GM19025 (cell line): ENCODE data around the gene DYRK3.
A peak's percentile ranks its signal among the peaks of the same experiment; 100 is the strongest.
"Not testable (repeated sequence)": the region's sequence is repeated elsewhere in the genome, so short reads cannot be mapped to it uniquely, and the experiment has no call there.

ENCODE experiments used
- ATAC-seq: cut with Tn5 transposase; IDR thresholded peaks from one replicate; pipeline ENCODE4 v1.9.1; 2021; ENCODE audit warnings: mild to moderate bottlenecking, low read depth, moderate library complexity; ENCODE audit not compliant: unreplicated experiment

The DYRK3 gene

GRCh38 chr1:206635080-206635977 is at the start of gene DYRK3:
Gene DYRK3 (plus strand): TSS chr1:206635536. CDS start chr1:206635704, 168 bp downstream.
- ATAC-seq, result peak; percentile 96

DNA sequence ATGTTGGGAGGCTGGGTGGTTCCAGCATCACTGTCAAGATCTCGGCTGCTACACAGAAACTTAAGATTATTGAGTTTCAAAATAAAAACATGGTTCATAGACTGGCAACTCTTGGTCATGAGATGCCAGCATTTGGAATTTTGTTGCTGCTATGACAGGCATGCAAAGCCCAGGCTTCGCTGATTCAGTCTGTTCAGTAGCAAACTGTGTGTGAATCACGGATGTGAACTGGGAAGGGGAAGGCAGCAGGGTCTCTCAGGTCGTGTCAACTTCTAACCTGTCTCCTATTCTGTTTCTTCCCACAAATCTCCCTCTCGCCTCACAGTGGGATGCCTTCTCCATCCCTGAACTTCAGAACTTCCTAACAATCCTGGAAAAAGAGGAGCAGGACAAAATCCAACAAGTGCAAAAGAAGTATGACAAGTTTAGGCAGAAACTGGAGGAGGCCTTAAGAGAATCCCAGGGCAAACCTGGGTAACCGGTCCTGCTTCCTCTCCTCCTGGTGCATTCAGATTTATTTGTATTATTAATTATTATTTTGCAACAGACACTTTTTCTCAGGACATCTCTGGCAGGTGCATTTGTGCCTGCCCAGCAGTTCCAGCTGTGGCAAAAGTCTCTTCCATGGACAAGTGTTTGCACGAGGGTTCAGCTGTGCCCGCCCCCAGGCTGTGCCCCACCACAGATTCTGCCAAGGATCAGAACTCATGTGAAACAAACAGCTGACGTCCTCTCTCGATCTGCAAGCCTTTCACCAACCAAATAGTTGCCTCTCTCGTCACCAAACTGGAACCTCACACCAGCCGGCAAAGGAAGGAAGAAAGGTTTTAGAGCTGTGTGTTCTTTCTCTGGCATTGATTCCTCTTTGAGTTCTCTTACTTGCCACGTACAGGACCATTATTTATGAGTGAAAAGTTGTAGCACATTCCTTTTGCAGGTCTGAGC is 48.6 kb upstream of the DYRK3 start:
- no peak for ATAC-seq

- ATAC-seq, result no peak
Measured at GRCh38 chr1:206587904-206588303, 47.4 kb upstream of the DYRK3 start.

DNA sequence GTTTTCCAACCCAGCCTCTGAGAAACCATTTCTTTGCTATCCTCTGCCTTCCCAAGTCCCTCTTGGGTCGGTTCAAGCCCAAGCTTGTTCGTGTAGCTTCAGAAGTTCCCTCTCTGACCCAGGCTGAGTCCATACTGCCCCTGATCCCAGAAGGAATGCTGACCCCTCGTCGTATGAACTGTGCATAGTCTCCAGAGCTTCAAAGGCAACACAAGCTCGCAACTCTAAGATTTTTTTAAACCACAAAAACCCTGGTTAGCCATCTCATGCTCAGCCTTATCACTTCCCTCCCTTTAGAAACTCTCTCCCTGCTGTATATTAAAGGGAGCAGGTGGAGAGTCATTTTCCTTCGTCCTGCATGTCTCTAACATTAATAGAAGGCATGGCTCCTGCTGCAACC is 46.8 kb upstream of the DYRK3 start:
- no peak for ATAC-seq

DNA sequence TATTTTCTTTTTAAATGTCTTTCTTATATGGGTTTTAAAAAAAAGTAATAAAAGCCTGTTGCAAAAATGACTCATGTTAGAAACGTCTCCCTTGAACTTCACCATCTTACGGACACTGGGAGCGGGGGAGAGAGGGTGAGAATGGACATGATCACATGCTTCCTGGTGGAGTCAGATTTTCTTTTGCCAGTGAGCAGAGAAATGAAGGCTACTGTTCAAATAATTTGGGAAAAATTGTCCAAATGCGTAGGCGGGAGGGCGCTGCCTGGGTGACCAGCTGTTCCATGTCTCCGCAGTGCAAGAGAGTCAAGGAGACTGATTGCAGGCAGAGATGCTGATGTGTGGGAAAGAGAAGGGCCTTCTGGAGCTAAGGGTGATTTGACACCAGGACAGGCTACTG is 46.1 kb upstream of the DYRK3 start:
- no peak for ATAC-seq

- ATAC-seq, result no peak
Measured at GRCh38 chr1:206590025-206590758, 45.1 kb upstream of the DYRK3 start.

GRCh38 chr1:206591226-206591625 is 44.1 kb upstream of the DYRK3 start:
- no peak for ATAC-seq

GRCh38 chr1:206591696-206592095 is 43.6 kb upstream of the DYRK3 start:
- no peak for ATAC-seq

DNA sequence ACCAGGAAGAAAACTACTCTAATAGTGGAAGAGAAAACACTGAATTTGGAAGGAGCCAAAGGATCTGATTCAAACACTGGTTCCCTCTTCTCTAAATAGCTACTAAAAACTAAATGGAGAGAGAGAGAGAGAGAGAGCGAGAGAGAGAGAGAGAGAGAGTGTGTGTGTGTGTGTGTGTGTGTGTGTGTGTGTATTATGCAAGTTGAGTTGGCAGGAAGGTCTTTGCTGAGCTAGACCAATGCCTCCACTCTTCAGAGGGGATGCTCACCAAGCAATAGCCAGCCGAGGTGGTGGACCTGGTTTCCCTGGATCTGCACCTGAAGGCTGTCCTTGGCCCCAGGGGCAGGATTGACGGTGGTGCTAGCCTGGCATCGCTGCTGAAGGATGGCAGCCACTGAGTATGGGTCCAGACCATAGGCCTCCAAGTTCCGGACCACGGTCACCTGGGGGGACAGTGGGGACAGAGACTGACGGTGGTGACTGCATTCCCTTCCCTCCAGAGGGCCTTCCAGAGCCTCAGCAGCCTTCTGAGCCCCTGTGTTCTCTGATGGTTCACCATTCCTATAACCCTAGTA is 41.9 kb upstream of the DYRK3 start:
- ATAC-seq, result no peak

DNA sequence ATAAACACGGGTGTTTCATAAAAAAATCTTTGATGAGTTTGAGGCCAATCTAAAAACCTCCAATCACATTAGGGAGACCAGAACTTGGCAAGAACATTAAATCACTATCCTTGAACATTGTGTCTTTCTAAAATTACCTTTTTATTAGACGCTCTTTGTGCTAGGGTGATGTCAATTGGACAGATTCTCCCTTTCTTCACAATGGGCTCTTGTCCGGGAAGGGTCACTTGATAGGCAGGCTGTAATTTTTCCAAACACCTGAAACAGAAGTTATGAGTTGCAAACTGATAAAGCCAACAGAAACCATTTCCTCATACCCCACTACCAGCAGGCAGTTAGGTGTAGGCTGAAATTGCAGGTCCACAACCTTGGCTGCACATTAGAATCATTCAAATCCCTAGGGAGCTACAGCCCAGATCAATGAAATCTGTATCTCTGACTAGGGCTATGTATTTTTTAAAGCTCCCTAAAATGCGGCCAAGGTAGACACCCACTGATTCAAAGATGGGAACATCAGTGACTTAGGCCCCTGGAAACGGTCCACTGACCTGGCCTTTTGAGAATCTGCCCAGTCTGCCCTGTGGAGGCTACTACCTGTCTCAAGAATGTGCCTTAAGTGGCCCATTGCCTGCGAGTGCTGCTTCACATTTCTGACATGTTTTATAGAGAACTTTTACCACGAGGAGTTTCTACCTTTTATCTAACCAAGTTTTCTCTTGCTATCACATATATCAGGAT is 39.6 kb upstream of the DYRK3 start:
- no peak for ATAC-seq

DNA sequence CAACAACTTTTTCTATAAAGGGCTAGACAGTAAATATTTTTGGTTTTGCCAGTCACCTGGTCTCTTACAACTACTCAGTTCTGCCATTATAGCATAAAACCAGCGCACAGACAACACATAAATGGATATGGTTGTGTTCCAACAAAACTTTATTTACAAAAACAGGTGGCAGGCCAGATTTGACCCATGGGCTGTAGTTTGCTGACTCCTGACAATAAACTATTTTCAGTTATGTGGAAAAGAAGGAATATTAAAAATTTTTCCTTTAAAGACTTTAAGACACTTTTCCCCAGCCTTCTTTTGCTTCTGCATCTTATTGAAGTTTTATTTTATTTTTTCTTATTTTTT is 39.0 kb upstream of the DYRK3 start:
- ATAC-seq, result no peak

DNA sequence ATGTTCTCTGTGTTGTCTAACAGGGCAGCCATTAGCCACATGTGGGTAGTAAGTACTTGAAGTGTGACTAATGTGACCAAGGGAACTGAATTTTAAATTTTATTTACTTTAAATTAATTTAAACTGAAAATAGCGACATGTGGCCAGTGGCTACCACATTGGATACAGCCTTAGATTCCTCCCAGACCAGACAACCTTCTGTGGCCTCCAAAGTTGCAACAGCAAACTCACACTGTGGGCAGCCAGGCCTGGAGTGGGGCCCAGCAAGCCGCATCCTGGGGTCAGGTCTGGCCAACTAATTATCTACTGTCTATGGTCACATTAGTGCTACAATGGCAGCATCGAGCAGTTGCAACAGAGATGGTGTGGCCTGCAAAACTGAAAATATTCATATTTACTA is 34.8 kb upstream of the DYRK3 start:
- ATAC-seq, result no peak

- no peak for ATAC-seq
Measured at GRCh38 chr1:206604861-206605260, 30.5 kb upstream of the DYRK3 start.

- no peak for ATAC-seq
Measured at GRCh38 chr1:206606867-206607266, 28.5 kb upstream of the DYRK3 start.

DNA sequence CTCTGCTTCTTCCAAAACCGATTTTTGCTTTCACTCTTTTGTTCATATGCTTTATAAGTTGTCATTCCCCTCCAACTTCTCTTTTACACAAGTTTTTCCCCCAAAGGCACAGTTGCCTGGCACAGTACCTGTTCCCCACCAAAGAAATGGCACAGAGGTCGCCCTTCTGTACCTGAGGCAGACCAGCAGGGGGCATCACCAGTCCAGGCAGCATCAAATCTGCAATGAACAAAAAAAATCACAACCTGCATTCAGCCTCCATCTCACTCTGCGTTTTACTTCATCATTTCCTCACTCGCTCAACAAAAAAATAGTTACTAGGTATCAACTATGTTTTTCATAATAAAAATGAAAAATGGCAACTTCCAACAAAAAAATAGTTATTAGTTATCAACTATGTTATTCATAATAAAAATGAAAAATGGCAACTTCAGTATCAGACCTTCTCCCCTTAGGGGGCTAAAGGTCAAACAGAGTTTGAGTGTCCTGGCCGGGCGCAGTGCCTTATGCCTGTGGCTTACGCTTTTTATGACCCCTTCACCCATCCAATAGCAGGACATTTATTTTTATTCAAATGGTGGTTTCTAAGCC is 27.1 kb upstream of the DYRK3 start:
- ATAC-seq, result no peak

DNA sequence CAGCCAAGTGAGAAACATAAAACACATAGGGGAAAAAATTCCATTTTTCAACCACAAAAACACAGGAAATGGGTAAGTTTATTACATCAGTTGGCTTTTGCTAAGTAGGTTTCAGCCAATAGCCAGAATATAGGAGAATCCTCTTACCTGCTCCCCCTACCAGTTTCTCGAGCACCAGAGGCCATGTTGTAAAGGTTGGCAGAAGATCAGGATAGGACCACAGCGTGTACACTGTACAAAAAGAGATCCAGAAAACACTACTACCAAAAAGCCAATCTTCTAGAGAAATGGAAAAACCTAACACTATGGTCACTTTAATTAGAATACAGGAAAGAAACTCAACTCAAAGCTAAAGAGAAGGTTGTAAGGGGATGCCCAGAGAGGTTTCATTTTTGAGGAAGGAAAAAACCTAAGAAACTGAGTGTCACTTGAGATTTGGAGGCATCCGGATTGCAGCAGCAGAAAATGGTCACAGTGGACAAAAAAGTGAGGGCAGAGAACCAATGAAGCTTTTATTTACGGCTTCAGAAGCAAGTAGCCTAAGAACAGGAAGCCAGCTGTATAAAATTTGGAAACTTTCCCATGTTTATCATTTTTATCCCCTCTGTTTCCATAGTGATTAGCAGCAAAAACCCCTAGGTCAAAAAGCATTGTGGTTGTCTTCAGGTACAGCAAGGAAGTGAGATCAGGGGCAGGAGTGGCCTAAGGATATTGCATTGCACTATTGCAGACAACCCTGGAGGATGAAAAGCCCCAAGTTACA is 25.9 kb upstream of the DYRK3 start:
- no peak for ATAC-seq

DNA sequence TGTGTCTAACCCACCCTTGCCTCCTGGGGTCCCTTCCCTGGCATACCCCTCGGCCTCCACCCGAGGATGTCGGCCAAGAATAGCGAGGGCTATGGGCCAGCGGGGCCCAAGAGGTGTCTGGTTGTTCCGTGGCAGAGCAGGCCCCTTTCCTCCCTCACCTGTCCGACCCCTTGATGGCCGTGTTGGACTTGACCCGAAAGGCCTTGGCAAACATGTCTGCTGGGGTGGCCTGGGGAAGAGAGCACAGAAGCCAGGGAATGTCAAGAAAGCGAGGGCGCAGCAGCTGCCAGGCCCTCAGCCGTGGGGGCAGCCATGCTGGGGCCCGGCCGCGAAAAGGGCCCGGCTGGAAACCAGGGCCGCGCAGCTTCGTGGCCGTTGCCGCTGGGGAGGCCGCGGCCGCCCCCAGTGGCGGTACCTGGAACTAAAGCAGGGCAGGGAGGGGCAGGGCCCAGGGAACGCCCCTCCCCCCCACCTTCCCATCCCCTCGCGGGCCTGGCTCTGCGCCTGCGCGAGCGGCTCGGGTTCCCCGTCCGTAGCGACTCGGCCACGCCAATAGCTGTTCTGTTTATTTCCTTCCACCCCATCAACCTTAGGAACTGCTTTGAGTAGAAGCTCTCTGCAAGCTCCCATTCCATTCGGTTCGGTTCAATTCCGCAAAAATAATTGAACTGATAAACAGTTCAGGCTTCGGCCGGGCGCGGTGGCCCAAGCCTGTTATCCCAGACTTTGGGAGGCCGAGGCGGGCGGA is 23.0 kb upstream of the DYRK3 start, which contains the start of gene EIF2D:
Gene EIF2D, minus strand, starts transcription at position 337 of the 748 bp plus-strand sequence. Its CDS starts 123 bp downstream, at position 214.
- ATAC-seq, result peak; percentile 87

GRCh38 chr1:206626396-206626795 is 8.9 kb upstream of the DYRK3 start:
- ATAC-seq, result not testable (repeated sequence)
